ENCODE data around the gene SUPT20HL1. TPM values are rescaled to one million over a fixed set of nuclear protein-coding genes. Genes with fewer than 3 reads are reported as not detected.

The SUPT20HL1 gene
- total RNA-seq, 1 experiment from 2014 or later = not detected

DNA sequence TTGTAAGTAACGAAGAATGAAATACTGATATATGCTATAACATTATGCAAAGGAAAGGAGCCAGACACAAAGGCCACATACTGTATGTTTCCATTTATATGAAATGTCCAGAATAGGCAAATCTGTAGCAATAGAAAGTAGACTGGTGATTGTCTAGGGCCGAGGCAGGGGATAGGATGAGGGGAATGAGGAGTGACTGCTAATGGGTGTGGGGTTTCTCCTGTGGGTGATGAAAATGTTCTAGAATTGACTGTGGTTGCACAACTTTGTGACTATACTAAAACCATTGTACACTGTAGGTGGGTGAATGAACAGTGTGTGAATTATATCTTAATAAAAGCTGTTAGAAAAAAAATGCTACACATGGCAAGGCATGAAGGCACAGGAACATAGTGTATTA, 19.9 kb upstream of the SUPT20HL1 start:
- POLR2A ChIA-PET = no interaction called here
- H3K27ac Mint-ChIP-seq = no peak overlapping the region
- no peak for DNase-seq (ENCODE audit: low spot score)
- H3K36me3 Mint-ChIP-seq = no peaks in the 10 kb centered on the region
- CTCF ChIA-PET = no interaction called here
- no peak overlapping the region for H3K4me3 Mint-ChIP-seq
- TF ChIP-seq, protein P1, sequence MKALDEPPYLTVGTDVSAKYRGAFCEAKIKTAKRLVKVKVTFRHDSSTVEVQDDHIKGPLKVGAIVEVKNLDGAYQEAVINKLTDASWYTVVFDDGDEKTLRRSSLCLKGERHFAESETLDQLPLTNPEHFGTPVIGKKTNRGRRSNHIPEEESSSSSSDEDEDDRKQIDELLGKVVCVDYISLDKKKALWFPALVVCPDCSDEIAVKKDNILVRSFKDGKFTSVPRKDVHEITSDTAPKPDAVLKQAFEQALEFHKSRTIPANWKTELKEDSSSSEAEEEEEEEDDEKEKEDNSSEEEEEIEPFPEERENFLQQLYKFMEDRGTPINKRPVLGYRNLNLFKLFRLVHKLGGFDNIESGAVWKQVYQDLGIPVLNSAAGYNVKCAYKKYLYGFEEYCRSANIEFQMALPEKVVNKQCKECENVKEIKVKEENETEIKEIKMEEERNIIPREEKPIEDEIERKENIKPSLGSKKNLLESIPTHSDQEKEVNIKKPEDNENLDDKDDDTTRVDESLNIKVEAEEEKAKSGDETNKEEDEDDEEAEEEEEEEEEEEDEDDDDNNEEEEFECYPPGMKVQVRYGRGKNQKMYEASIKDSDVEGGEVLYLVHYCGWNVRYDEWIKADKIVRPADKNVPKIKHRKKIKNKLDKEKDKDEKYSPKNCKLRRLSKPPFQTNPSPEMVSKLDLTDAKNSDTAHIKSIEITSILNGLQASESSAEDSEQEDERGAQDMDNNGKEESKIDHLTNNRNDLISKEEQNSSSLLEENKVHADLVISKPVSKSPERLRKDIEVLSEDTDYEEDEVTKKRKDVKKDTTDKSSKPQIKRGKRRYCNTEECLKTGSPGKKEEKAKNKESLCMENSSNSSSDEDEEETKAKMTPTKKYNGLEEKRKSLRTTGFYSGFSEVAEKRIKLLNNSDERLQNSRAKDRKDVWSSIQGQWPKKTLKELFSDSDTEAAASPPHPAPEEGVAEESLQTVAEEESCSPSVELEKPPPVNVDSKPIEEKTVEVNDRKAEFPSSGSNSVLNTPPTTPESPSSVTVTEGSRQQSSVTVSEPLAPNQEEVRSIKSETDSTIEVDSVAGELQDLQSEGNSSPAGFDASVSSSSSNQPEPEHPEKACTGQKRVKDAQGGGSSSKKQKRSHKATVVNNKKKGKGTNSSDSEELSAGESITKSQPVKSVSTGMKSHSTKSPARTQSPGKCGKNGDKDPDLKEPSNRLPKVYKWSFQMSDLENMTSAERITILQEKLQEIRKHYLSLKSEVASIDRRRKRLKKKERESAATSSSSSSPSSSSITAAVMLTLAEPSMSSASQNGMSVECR (CRISPR knock-in tag; IDR thresholded peaks at IDR 0.05; ENCODE audit: borderline replicate concordance) = no peak
- TF ChIP-seq, protein P2, sequence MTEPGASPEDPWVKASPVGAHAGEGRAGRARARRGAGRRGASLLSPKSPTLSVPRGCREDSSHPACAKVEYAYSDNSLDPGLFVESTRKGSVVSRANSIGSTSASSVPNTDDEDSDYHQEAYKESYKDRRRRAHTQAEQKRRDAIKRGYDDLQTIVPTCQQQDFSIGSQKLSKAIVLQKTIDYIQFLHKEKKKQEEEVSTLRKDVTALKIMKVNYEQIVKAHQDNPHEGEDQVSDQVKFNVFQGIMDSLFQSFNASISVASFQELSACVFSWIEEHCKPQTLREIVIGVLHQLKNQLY (CRISPR knock-in tag; IDR thresholded peaks at IDR 0.05) = no peak
- TF ChIP-seq, protein P3, sequence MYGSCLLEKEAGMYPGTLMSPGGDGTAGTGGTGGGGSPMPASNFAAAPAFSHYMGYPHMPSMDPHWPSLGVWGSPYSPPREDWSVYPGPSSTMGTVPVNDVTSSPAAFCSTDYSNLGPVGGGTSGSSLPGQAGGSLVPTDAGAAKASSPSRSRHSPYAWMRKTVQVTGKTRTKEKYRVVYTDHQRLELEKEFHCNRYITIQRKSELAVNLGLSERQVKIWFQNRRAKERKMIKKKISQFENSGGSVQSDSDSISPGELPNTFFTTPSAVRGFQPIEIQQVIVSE (CRISPR knock-in tag; IDR thresholded peaks at IDR 0.05; ENCODE audit: borderline replicate concordance) = no peak
- TF ChIP-seq CREM (CRISPR knock-in tag; IDR thresholded peaks at IDR 0.05) (no peak), MYBL2 (CRISPR knock-in tag; IDR thresholded peaks at IDR 0.05) (no peak), TEAD1 (CRISPR knock-in tag; IDR thresholded peaks at IDR 0.05) (no peak), TP53 (CRISPR knock-in tag; IDR thresholded peaks at IDR 0.05) (no peak), TEAD4 (CRISPR knock-in tag; IDR thresholded peaks at IDR 0.05) (no peak), KAT7 (CRISPR knock-in tag; IDR thresholded peaks at IDR 0.05; ENCODE audit: borderline replicate concordance) (no peak)
- TF ChIP-seq, protein P4, sequence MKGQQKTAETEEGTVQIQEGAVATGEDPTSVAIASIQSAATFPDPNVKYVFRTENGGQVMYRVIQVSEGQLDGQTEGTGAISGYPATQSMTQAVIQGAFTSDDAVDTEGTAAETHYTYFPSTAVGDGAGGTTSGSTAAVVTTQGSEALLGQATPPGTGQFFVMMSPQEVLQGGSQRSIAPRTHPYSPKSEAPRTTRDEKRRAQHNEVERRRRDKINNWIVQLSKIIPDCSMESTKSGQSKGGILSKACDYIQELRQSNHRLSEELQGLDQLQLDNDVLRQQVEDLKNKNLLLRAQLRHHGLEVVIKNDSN (CRISPR knock-in tag; IDR thresholded peaks at IDR 0.05) = no peak
- TF ChIP-seq, protein P5, sequence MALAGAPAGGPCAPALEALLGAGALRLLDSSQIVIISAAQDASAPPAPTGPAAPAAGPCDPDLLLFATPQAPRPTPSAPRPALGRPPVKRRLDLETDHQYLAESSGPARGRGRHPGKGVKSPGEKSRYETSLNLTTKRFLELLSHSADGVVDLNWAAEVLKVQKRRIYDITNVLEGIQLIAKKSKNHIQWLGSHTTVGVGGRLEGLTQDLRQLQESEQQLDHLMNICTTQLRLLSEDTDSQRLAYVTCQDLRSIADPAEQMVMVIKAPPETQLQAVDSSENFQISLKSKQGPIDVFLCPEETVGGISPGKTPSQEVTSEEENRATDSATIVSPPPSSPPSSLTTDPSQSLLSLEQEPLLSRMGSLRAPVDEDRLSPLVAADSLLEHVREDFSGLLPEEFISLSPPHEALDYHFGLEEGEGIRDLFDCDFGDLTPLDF (CRISPR knock-in tag; IDR thresholded peaks at IDR 0.05) = no peak
- TF ChIP-seq, protein P6, sequence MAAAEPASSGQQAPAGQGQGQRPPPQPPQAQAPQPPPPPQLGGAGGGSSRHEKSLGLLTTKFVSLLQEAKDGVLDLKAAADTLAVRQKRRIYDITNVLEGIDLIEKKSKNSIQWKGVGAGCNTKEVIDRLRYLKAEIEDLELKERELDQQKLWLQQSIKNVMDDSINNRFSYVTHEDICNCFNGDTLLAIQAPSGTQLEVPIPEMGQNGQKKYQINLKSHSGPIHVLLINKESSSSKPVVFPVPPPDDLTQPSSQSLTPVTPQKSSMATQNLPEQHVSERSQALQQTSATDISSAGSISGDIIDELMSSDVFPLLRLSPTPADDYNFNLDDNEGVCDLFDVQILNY (CRISPR knock-in tag; IDR thresholded peaks at IDR 0.05) = no peak
- TF ChIP-seq, protein P7, sequence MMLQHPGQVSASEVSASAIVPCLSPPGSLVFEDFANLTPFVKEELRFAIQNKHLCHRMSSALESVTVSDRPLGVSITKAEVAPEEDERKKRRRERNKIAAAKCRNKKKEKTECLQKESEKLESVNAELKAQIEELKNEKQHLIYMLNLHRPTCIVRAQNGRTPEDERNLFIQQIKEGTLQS (CRISPR knock-in tag; conservative IDR thresholded peaks at IDR 0.05) = no peak
- TF ChIP-seq, protein P8, sequence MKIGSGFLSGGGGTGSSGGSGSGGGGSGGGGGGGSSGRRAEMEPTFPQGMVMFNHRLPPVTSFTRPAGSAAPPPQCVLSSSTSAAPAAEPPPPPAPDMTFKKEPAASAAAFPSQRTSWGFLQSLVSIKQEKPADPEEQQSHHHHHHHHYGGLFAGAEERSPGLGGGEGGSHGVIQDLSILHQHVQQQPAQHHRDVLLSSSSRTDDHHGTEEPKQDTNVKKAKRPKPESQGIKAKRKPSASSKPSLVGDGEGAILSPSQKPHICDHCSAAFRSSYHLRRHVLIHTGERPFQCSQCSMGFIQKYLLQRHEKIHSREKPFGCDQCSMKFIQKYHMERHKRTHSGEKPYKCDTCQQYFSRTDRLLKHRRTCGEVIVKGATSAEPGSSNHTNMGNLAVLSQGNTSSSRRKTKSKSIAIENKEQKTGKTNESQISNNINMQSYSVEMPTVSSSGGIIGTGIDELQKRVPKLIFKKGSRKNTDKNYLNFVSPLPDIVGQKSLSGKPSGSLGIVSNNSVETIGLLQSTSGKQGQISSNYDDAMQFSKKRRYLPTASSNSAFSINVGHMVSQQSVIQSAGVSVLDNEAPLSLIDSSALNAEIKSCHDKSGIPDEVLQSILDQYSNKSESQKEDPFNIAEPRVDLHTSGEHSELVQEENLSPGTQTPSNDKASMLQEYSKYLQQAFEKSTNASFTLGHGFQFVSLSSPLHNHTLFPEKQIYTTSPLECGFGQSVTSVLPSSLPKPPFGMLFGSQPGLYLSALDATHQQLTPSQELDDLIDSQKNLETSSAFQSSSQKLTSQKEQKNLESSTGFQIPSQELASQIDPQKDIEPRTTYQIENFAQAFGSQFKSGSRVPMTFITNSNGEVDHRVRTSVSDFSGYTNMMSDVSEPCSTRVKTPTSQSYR (CRISPR knock-in tag; IDR thresholded peaks at IDR 0.05) = no peak
- TF ChIP-seq, protein P9, sequence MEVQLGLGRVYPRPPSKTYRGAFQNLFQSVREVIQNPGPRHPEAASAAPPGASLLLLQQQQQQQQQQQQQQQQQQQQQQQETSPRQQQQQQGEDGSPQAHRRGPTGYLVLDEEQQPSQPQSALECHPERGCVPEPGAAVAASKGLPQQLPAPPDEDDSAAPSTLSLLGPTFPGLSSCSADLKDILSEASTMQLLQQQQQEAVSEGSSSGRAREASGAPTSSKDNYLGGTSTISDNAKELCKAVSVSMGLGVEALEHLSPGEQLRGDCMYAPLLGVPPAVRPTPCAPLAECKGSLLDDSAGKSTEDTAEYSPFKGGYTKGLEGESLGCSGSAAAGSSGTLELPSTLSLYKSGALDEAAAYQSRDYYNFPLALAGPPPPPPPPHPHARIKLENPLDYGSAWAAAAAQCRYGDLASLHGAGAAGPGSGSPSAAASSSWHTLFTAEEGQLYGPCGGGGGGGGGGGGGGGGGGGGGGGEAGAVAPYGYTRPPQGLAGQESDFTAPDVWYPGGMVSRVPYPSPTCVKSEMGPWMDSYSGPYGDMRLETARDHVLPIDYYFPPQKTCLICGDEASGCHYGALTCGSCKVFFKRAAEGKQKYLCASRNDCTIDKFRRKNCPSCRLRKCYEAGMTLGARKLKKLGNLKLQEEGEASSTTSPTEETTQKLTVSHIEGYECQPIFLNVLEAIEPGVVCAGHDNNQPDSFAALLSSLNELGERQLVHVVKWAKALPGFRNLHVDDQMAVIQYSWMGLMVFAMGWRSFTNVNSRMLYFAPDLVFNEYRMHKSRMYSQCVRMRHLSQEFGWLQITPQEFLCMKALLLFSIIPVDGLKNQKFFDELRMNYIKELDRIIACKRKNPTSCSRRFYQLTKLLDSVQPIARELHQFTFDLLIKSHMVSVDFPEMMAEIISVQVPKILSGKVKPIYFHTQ (CRISPR knock-in tag; IDR thresholded peaks at IDR 0.05) = no peak
- no peaks in the 10 kb centered on the region for H3K27me3 Mint-ChIP-seq (ENCODE audit: low read depth)
- H3K9me3 Mint-ChIP-seq = no peaks in the 10 kb centered on the region
- H3K4me1 Mint-ChIP-seq = peaks cover 1% of the 10 kb centered on the region; the same call in 1 of the 2 replicates
- no peak for ATAC-seq
